Vagina (tissue), 2 donors: Measurements from ENCODE around the gene DOK7. TPM values are rescaled to one million over a fixed set of nuclear protein-coding genes. Genes with fewer than 3 reads are reported as not detected.

Experiments
- DNase-seq, 2 donors: peaks; one replicate each; pipeline ENCODE4 v3.0.0-alpha.2; 2017; ENCODE audit errors: extremely low spot score in 2 of 2
- H3K27ac ChIP-seq: fragments of 200-600 bp; sonication (generic); one replicate; pipeline ENCODE4 v1.5.1; 2019
- H3K27me3 ChIP-seq: fragments of 200-600 bp; sonication (generic); one replicate; pipeline ENCODE4 v1.5.1; 2019
- H3K36me3 ChIP-seq, 2 donors: fragments of 200-600 bp; sonication (generic); one replicate each; pipeline ENCODE4 v1.5.1; 2017 to 2019
- H3K4me1 ChIP-seq: fragments of 200-600 bp; sonication (generic); one replicate; pipeline ENCODE4 v1.5.1; 2019
- H3K4me3 ChIP-seq, 2 donors: fragments of 200-600 bp; sonication (generic); 1 replicate in 1 of 2; 2 replicates in 1 of 2; pipeline ENCODE4 v1.5.1; 2016 to 2019
- H3K9me3 ChIP-seq: fragments of 200-600 bp; sonication (generic); one replicate; pipeline ENCODE4 v1.5.1; 2019
- POLR2A ChIP-seq, 2 donors: fragments of 450-650 bp; IDR thresholded peaks; one replicate each; pipeline ENCODE4 v1.6.1; 2017; ENCODE audit warnings: antibody characterized with exemption in 2 of 2, mild to moderate bottlenecking in 2 of 2, moderate library complexity in 2 of 2
- POLR2AphosphoS5 ChIP-seq, 2 donors: sonication (generic); formaldehyde crosslinking; IDR thresholded peaks; one replicate each; pipeline ENCODE4 v1.9.0; 2017; ENCODE audit warnings: antibody characterized with exemption in 2 of 2, mild to moderate bottlenecking in 2 of 2, low read depth in 1 of 2; ENCODE audit not compliant: insufficient read depth in 1 of 2
- intact Hi-C: fragments of 100-400 bp; cut with DNase I; formaldehyde crosslinking; loops from one replicate; pipeline ENCODE4 v1.15.1; 2023
- total RNA-seq: library from RNA; depleted of rRNA; stranded (reverse); fragments of >200 nt; gene quantifications from one replicate; pipeline ENCODE4 v1.2.3, GENCODE V29; 2016
- TF ChIP-seq, protein P1 (sequence below), 3 experiments: fragments of 450-650 bp in 2 of 3; fragments of 200-600 bp in 1 of 3; sonication (generic) in 1 of 3; IDR thresholded peaks; one replicate each; pipeline ENCODE4 v1.5.1; 2017 to 2019; ENCODE audit warnings: antibody characterized with exemption in 3 of 3, mild to moderate bottlenecking in 2 of 3, moderate library complexity in 2 of 3

Gene DOK7
- total RNA-seq, 1 donor from 2014 or later, result 4.7 TPM

- no peak for DNase-seq
- H3K27ac ChIP-seq, result no peak overlapping the region
- no peaks in the 10 kb centered on the region for H3K36me3 ChIP-seq
- peaks cover 2% of the 10 kb centered on the region for H3K4me1 ChIP-seq
- H3K4me3 ChIP-seq, result no peak overlapping the region
- H3K27me3 ChIP-seq, result no peaks in the 10 kb centered on the region
- H3K9me3 ChIP-seq, result no peaks in the 10 kb centered on the region
- TF ChIP-seq POLR2A (IDR thresholded peaks at IDR 0.05) (no peak), POLR2AphosphoS5 (IDR thresholded peaks at IDR 0.05; ENCODE audit: insufficient read depth in 1 of 2, low read depth in 1 of 2) (no peak)
- TF ChIP-seq, protein P1, sequence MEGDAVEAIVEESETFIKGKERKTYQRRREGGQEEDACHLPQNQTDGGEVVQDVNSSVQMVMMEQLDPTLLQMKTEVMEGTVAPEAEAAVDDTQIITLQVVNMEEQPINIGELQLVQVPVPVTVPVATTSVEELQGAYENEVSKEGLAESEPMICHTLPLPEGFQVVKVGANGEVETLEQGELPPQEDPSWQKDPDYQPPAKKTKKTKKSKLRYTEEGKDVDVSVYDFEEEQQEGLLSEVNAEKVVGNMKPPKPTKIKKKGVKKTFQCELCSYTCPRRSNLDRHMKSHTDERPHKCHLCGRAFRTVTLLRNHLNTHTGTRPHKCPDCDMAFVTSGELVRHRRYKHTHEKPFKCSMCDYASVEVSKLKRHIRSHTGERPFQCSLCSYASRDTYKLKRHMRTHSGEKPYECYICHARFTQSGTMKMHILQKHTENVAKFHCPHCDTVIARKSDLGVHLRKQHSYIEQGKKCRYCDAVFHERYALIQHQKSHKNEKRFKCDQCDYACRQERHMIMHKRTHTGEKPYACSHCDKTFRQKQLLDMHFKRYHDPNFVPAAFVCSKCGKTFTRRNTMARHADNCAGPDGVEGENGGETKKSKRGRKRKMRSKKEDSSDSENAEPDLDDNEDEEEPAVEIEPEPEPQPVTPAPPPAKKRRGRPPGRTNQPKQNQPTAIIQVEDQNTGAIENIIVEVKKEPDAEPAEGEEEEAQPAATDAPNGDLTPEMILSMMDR (IDR thresholded peaks at IDR 0.05), result no peak
- intact Hi-C loops, result no loop called here
Measured at GRCh38 chr4:3497523-3498389, 34.6 kb downstream of the DOK7 start.

GRCh38 chr4:3498407-3498806, 35.3 kb downstream of the DOK7 start:
- Histone ChIP-seq H3K36me3 (no peaks in the 10 kb centered on the region), H3K4me1 (peaks cover 7% of the 10 kb centered on the region), H3K9me3 (no peaks in the 10 kb centered on the region), H3K27ac (no peak overlapping the region), H3K27me3 (no peaks in the 10 kb centered on the region), H3K4me3 (no peak overlapping the region)
- DNase-seq, result no peak
- intact Hi-C loops, result no loop called here
- TF ChIP-seq, protein P1 (IDR thresholded peaks at IDR 0.05), result no peak
- TF ChIP-seq POLR2AphosphoS5 (IDR thresholded peaks at IDR 0.05; ENCODE audit: insufficient read depth in 1 of 2, low read depth in 1 of 2) (no peak), POLR2A (IDR thresholded peaks at IDR 0.05) (no peak)

GRCh38 chr4:3498901-3499510, 35.9 kb downstream of the DOK7 start:
- H3K27me3 ChIP-seq, result no peaks in the 10 kb centered on the region
- TF ChIP-seq, protein P1 (IDR thresholded peaks at IDR 0.05), result no peak
- TF ChIP-seq POLR2AphosphoS5 (IDR thresholded peaks at IDR 0.05; ENCODE audit: insufficient read depth in 1 of 2, low read depth in 1 of 2), result no peak
- no peak for TF ChIP-seq POLR2A (IDR thresholded peaks at IDR 0.05)
- DNase-seq, result no peak
- H3K9me3 ChIP-seq, result no peaks in the 10 kb centered on the region
- no peaks in the 10 kb centered on the region for H3K36me3 ChIP-seq
- no peak overlapping the region for H3K27ac ChIP-seq
- H3K4me1 ChIP-seq, result peaks cover 7% of the 10 kb centered on the region
- no peak overlapping the region for H3K4me3 ChIP-seq
- intact Hi-C loops, result no loop called here

DNA sequence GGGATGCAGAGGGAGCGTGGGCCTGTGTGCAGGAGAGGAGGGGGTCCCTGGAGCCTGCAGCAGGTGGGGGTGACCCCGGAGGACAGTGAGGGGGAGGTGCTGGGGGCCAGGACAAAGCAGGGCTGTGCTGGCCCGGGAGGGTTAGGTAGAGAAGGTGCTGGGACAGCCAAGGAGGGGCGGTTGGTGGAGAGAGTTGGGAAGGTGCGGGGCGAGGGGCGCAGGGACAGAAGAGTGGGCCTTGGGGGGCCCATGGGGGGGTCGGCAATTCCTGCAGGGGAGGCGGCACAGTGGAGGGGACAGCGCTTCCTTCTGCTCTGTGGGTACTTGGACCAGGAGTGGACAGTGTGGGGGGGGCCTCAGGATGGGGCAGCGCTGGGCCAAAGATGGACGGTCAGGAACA, 36.6 kb downstream of the DOK7 start:
- no peak overlapping the region for H3K4me3 ChIP-seq
- intact Hi-C loops, result no loop called here
- DNase-seq, result no peak
- no peaks in the 10 kb centered on the region for H3K36me3 ChIP-seq
- H3K27ac ChIP-seq, result no peak overlapping the region
- no peaks in the 10 kb centered on the region for H3K27me3 ChIP-seq
- TF ChIP-seq, protein P1 (IDR thresholded peaks at IDR 0.05), result no peak
- TF ChIP-seq POLR2A (IDR thresholded peaks at IDR 0.05) (no peak), POLR2AphosphoS5 (IDR thresholded peaks at IDR 0.05; ENCODE audit: insufficient read depth in 1 of 2, low read depth in 1 of 2) (no peak)
- H3K4me1 ChIP-seq, result peaks cover 7% of the 10 kb centered on the region
- H3K9me3 ChIP-seq, result no peaks in the 10 kb centered on the region

DNA sequence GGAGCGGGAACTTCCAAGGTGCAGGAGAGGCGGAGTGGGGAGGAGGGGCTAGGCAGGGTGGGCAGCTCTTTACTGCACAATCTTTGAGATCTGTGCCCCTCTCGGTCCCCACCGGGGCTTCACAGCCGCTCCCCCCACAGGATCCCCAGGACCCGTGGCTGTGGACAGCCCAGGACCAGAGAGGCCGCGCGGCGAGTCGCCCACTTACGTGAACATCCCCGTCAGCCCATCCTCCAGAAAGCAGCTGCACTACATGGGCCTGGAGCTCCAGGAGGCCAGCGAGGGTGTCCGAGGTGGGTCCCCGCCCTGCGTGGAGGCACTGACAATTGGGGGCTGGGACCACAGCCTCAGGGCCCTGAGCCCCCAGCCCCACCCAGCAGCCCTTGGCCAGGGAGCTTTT, 37.0 kb downstream of the DOK7 start:
- TF ChIP-seq POLR2AphosphoS5 (IDR thresholded peaks at IDR 0.05; ENCODE audit: insufficient read depth in 1 of 2, low read depth in 1 of 2), result no peak
- TF ChIP-seq, protein P1 (IDR thresholded peaks at IDR 0.05), result no peak
- no peak for TF ChIP-seq POLR2A (IDR thresholded peaks at IDR 0.05)
- intact Hi-C loops, result no loop called here
- no peaks in the 10 kb centered on the region for H3K27me3 ChIP-seq
- no peaks in the 10 kb centered on the region for H3K9me3 ChIP-seq
- peaks cover 7% of the 10 kb centered on the region for H3K4me1 ChIP-seq
- no peak overlapping the region for H3K27ac ChIP-seq
- H3K4me3 ChIP-seq, result no peak overlapping the region
- no peak for DNase-seq
- peaks cover 0 to 3% of the 10 kb centered on the region in 2 donors for H3K36me3 ChIP-seq
